H1 (cell line): ENCODE results near the gene POU2F2. TPM values are rescaled to one million over a fixed set of nuclear protein-coding genes. Genes with fewer than 3 reads are reported as not detected.

Source experiments
- CTCF ChIA-PET: fragments of 300-600 bp; sonication (Branson Sonifier 250); formaldehyde crosslinking; loops from one replicate; lab custom pipeline; 2021; ENCODE audit not compliant: partially characterized antibody; lab: Charles Lee
- POLR2A ChIA-PET: fragments of 300-600 bp; sonication (Branson Sonifier 250); formaldehyde crosslinking; loops from one replicate; lab custom pipeline; 2021; ENCODE audit warnings: inconsistent platforms; ENCODE audit not compliant: partially characterized antibody; lab: Charles Lee
- DNase-seq, 2 experiments: peaks; one replicate each; pipeline versions ENCODE4 v3.0.0 to v3.0.0-alpha.2; 2010 to 2022; ENCODE audit warnings: low spot score in 2 of 2, low read depth in 1 of 2, mixed read lengths in 1 of 2
- FAIRE-seq: peaks from 2 replicates; lab custom pipeline; 2011; peaks lifted over from hg19 to GRCh38; lab: Jason Lieb, UNC
- H2AFZ ChIP-seq: 2 replicates; pipeline ENCODE4 v1.8.1; 2012; ENCODE audit warnings: low read length, inconsistent platforms
- H2AK5ac ChIP-seq: 2 replicates; pipeline ENCODE4 v1.6.1; 2013; ENCODE audit warnings: low read depth, low read length
- H2BK120ac ChIP-seq: replicated peaks from 2 replicates; pipeline ENCODE3; 2013; ENCODE audit warnings: low read depth, low read length, inconsistent platforms
- H2BK12ac ChIP-seq: 2 replicates; pipeline ENCODE4 v1.6.1; 2013; ENCODE audit warnings: low read depth, low read length
- H2BK15ac ChIP-seq: 2 replicates; pipeline ENCODE4 v1.6.1; 2013; ENCODE audit warnings: low read length
- H2BK20ac ChIP-seq: 2 replicates; pipeline ENCODE4 v1.6.1; 2013; ENCODE audit warnings: low read length
- H2BK5ac ChIP-seq: 2 replicates; pipeline ENCODE4 v1.6.1; 2013; ENCODE audit warnings: low read depth, low read length
- H3K14ac ChIP-seq: 2 replicates; pipeline ENCODE4 v1.6.1; 2013; ENCODE audit warnings: inconsistent platforms; ENCODE audit not compliant: insufficient read length
- H3K18ac ChIP-seq: 2 replicates; pipeline ENCODE4 v1.6.1; 2013; ENCODE audit warnings: low read length; ENCODE audit errors: extremely low read depth
- H3K23ac ChIP-seq: 2 replicates; pipeline ENCODE4 v1.6.1; 2013; ENCODE audit warnings: inconsistent platforms; ENCODE audit not compliant: insufficient read length
- H3K23me2 ChIP-seq: 2 replicates; pipeline ENCODE4 v1.6.1; 2013; ENCODE audit warnings: low read depth, low read length
- H3K27ac ChIP-seq: 2 replicates; pipeline ENCODE4 v1.6.1; 2011; ENCODE audit warnings: low read depth, low read length, inconsistent platforms
- H3K27me3 ChIP-seq, 4 experiments: replicated peaks in 1 of 4; 1 replicate in 1 of 4; 2 replicates in 3 of 4; pipeline versions ENCODE4 v1.6.1 to v1.8.1; 2011 to 2013; ENCODE audit warnings: low read length in 3 of 4, mild to moderate bottlenecking in 3 of 4, inconsistent platforms in 2 of 4, mixed read lengths in 2 of 4, moderate library complexity in 1 of 4; ENCODE audit not compliant: control insufficient read depth in 3 of 4, insufficient read depth in 3 of 4; ENCODE audit errors: extremely low read depth in 1 of 4
- H3K36me3 ChIP-seq, 4 experiments: 2 replicates each; pipeline versions ENCODE4 v1.6.1 to v1.8.1; 2011 to 2013; ENCODE audit warnings: mild to moderate bottlenecking in 4 of 4, low read length in 3 of 4, moderate library complexity in 2 of 4, control low read depth in 1 of 4, inconsistent platforms in 1 of 4; ENCODE audit not compliant: insufficient read depth in 4 of 4, control insufficient read depth in 2 of 4
- H3K4ac ChIP-seq: replicated peaks from 2 replicates; pipeline ENCODE3; 2013; ENCODE audit warnings: low read length, low read depth, mixed read lengths, inconsistent platforms; ENCODE audit not compliant: insufficient read length
- H3K4me1 ChIP-seq, 4 experiments: replicated peaks in 1 of 4; 1 replicate in 1 of 4; 2 replicates in 3 of 4; pipeline versions ENCODE4 v1.6.1 to v1.8.1; 2011 to 2013; ENCODE audit warnings: low read length in 3 of 4, inconsistent platforms in 2 of 4, mixed read lengths in 1 of 4; ENCODE audit not compliant: insufficient read depth in 4 of 4, control insufficient read depth in 3 of 4
- H3K4me2 ChIP-seq, 2 experiments: 2 replicates each; pipeline versions ENCODE4 v1.6.1 to v1.8.1; 2011 to 2013; ENCODE audit warnings: low read depth in 2 of 2, low read length in 2 of 2, control low read depth in 1 of 2, inconsistent platforms in 1 of 2, mild to moderate bottlenecking in 1 of 2; ENCODE audit not compliant: insufficient read depth in 1 of 2
- H3K4me3 ChIP-seq, 4 experiments: fragments of 200-600, 300-600 bp in 1 of 4; sonication (generic), shearing (Covaris generic), sonication (Bioruptor Twin) in 1 of 4; 2 replicates each; pipeline versions ENCODE4 v1.5.1 to v1.8.1; 2011 to 2016; ENCODE audit warnings: low read length in 4 of 4, low read depth in 3 of 4, control low read depth in 2 of 4, inconsistent platforms in 2 of 4, mild to moderate bottlenecking in 2 of 4, mixed read lengths in 1 of 4, moderate library complexity in 1 of 4; ENCODE audit not compliant: insufficient read depth in 2 of 4; ENCODE audit errors: extremely low read depth in 1 of 4
- H3K56ac ChIP-seq: replicated peaks from 2 replicates; pipeline ENCODE3; 2013; ENCODE audit warnings: low read depth, mild to moderate bottlenecking, mixed read lengths, low read length, inconsistent platforms; ENCODE audit not compliant: insufficient read length
- H3K79me1 ChIP-seq: 2 replicates; pipeline ENCODE4 v1.6.1; 2013; ENCODE audit warnings: low read depth, low read length, control low read depth
- H3K79me2 ChIP-seq, 2 experiments: 2 replicates each; pipeline versions ENCODE4 v1.6.1 to v1.8.1; 2012 to 2013; ENCODE audit warnings: low read length in 2 of 2, mild to moderate bottlenecking in 2 of 2, inconsistent platforms in 1 of 2; ENCODE audit not compliant: insufficient read depth in 2 of 2, control insufficient read depth in 1 of 2
- H3K9ac ChIP-seq, 4 experiments: replicated peaks in 1 of 4; 1 replicate in 1 of 4; 2 replicates in 3 of 4; pipeline versions ENCODE4 v1.6.1 to v1.8.1; 2011 to 2013; ENCODE audit warnings: low read depth in 3 of 4, low read length in 3 of 4, control low read depth in 2 of 4, mild to moderate bottlenecking in 2 of 4, moderate library complexity in 2 of 4, inconsistent platforms in 1 of 4; ENCODE audit errors: extremely low read depth in 1 of 4
- H3K9me3 ChIP-seq, 2 experiments: 2 replicates each; pipeline versions ENCODE4 v1.6.1 to v1.8.1; 2012 to 2013; ENCODE audit warnings: mild to moderate bottlenecking in 2 of 2, moderate library complexity in 2 of 2, control low read depth in 1 of 2, inconsistent platforms in 1 of 2, low read depth in 1 of 2, low read length in 1 of 2, mixed read lengths in 1 of 2; ENCODE audit not compliant: insufficient read depth in 2 of 2
- H4K20me1 ChIP-seq, 2 experiments: replicated peaks in 1 of 2; 2 replicates each; pipeline versions ENCODE3 to v1.8.1; 2011 to 2013; ENCODE audit warnings: inconsistent platforms in 2 of 2, low read length in 2 of 2, mild to moderate bottlenecking in 1 of 2; ENCODE audit not compliant: insufficient read depth in 2 of 2, control insufficient read depth in 1 of 2
- H4K5ac ChIP-seq: 2 replicates; pipeline ENCODE4 v1.6.1; 2013; ENCODE audit warnings: low read length, low read depth, mixed read lengths, inconsistent platforms; ENCODE audit not compliant: insufficient read length
- H4K8ac ChIP-seq: 2 replicates; pipeline ENCODE4 v1.8.0; 2013; ENCODE audit warnings: mild to moderate bottlenecking, moderate library complexity, low read length, inconsistent platforms; ENCODE audit not compliant: insufficient read depth; ENCODE audit errors: extremely low read depth
- H4K91ac ChIP-seq: replicated peaks from 2 replicates; pipeline ENCODE3; 2013; ENCODE audit warnings: low read length, mixed read lengths, inconsistent platforms; ENCODE audit not compliant: insufficient read length
- CBX8 ChIP-seq: fragments of 300-800, 300-1000 bp; sonication (generic); IDR thresholded peaks from 2 replicates; pipeline ENCODE4 v1.7.1; 2016; ENCODE audit warnings: low read depth, low read length, borderline replicate concordance
- CREB1 ChIP-seq: IDR thresholded peaks from 2 replicates; pipeline ENCODE4 v1.6.1; 2012; ENCODE audit warnings: inconsistent platforms
- E2F6 ChIP-seq: IDR thresholded peaks from 2 replicates; pipeline ENCODE4 v1.6.1; 2012; ENCODE audit warnings: inconsistent platforms
- KDM4A ChIP-seq: IDR thresholded peaks from one replicate; pipeline ENCODE4 v1.7.1; 2012; ENCODE audit warnings: low read depth, mild to moderate bottlenecking, moderate library complexity, low read length, inconsistent platforms; ENCODE audit not compliant: severe bottlenecking
- RXRA ChIP-seq: IDR thresholded peaks from 2 replicates; pipeline ENCODE4 v1.6.1; 2011; ENCODE audit warnings: low read depth, mild to moderate bottlenecking, low read length, moderate library complexity; ENCODE audit not compliant: insufficient read depth
- SP4 ChIP-seq: IDR thresholded peaks from 2 replicates; pipeline ENCODE4 v1.6.1; 2012; ENCODE audit warnings: low read length, inconsistent platforms
- TAF1 ChIP-seq: IDR thresholded peaks from 2 replicates; pipeline ENCODE4 v1.6.1; 2011; ENCODE audit warnings: mild to moderate bottlenecking, low read depth, low read length
- TCF12 ChIP-seq: IDR thresholded peaks from 2 replicates; pipeline ENCODE4 v1.6.1; 2011; ENCODE audit warnings: low read depth, mild to moderate bottlenecking, low read length
- TEAD4 ChIP-seq: IDR thresholded peaks from 2 replicates; pipeline ENCODE4 v1.6.1; 2012; ENCODE audit warnings: low read depth, low read length, inconsistent platforms, mixed read lengths
- WGBS, 2 experiments: shearing (Covaris generic) in 1 of 2; methylation state at CpG; one replicate each; pipeline versions ENCODE4 v1.1.6 to v1.1.7; 2013 to 2015; ENCODE audit warnings: low lambda C conversion rate in 2 of 2, mixed read lengths in 2 of 2, inconsistent platforms in 1 of 2, low coverage in 1 of 2, missing lambda C conversion rate in 1 of 2; ENCODE audit not compliant: insufficient replicate concordance in 2 of 2, insufficient coverage in 1 of 2, insufficient read length in 1 of 2; ENCODE audit errors: extremely low coverage in 1 of 2, missing lambda C conversion rate in 1 of 2; 5-methylcytosine and 5-hydroxymethylcytosine counted together
- polyA plus RNA-seq, 7 experiments: library from polyadenylated mRNA; depleted of rRNA in 3 of 7; stranded (reverse) in 5 of 7; unstranded in 2 of 7; fragments of >200 nt in 5 of 7; fragments of 200-250 nt in 2 of 7; gene quantifications; 1 replicate in 5 of 7; 2 replicates in 1 of 7; 4 replicates in 1 of 7; pipeline versions ENCODE4 v1.2.1 to v1.2.3, GENCODE V29; 2011 to 2013; ENCODE audit warnings: missing spikeins in 2 of 7, mixed read lengths in 2 of 7
- total RNA-seq: library from RNA; stranded (reverse); fragmentation: NEBNext Ultra II Directional; extraction: Animal tissue kit (Norgen Biotek cat#: 25700); gene quantifications from 2 replicates; pipeline ENCODE4 v1.2.1, GENCODE V29; 2021

POU2F2 gene
- total and polyA plus RNA-seq, 2 of the 8 experiments (the other 6 are each of a cell fraction or from before 2014, with no cell fraction given) = 5.0 to 6.1 TPM

DNA sequence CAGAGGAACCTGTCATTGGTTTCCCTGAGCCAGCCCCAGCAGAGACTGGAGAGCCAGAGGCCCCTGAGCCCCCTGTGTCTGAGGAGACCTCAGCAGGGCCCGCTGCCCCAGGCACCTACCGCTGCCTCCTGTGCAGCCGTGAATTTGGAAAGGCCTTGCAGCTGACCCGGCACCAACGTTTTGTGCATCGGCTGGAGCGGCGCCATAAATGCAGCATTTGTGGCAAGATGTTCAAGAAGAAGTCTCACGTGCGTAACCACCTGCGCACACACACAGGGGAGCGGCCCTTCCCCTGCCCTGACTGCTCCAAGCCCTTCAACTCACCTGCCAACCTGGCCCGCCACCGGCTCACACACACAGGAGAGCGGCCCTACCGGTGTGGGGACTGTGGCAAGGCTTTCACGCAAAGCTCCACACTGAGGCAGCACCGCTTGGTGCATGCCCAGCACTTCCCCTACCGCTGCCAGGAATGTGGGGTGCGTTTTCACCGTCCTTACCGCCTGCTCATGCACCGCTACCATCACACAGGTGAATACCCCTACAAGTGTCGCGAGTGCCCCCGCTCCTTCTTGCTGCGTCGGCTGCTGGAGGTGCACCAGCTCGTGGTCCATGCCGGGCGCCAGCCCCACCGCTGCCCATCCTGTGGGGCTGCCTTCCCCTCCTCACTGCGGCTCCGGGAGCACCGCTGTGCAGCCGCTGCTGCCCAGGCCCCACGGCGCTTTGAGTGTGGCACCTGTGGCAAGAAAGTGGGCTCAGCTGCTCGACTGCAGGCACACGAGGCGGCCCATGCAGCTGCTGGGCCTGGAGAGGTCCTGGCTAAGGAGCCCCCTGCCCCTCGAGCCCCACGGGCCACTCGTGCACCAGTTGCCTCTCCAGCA, 52.1 kb downstream of the POU2F2 start:
- Histone ChIP-seq H4K20me1 (peaks cover 28 to 49% of the 10 kb centered on the region in 2 experiments), H2AFZ (no peak overlapping the region), H2BK15ac (no peak overlapping the region), H4K5ac (no peak overlapping the region), H3K14ac (no peak overlapping the region), H3K79me2 (peaks cover 22 to 41% of the 10 kb centered on the region in 2 experiments), H3K18ac (no peak overlapping the region), H3K27me3 (no peaks in the 10 kb centered on the region), H3K79me1 (peaks cover 15% of the 10 kb centered on the region), H2BK12ac (no peak overlapping the region), H4K8ac (no peak overlapping the region; the same call in 1 of the 2 replicates), H3K23ac (no peak overlapping the region), H2BK5ac (no peak overlapping the region), H3K4ac (no peak overlapping the region), H3K36me3 (peaks cover 17 to 38% (median 35%) of the 10 kb centered on the region in 4 experiments; a peak in 7 of 8 replicates), H4K91ac (no peak overlapping the region), H3K9me3 (no peaks in the 10 kb centered on the region), H3K56ac (no peak overlapping the region), H2BK20ac (no peak overlapping the region), H3K4me2 (no peak overlapping the region), H3K4me1 (peaks cover 0 to 2% (median 1%) of the 10 kb centered on the region in 4 experiments; a peak in 5 of 7 replicates), H2BK120ac (no peak overlapping the region), H3K4me3 (no peak overlapping the region), H3K9ac (no peak overlapping the region), H2AK5ac (no peak overlapping the region), H3K23me2 (peaks cover 18% of the 10 kb centered on the region), H3K27ac (no peak overlapping the region)
- POLR2A ChIA-PET = interaction anchor here (1.4 to 4.1 kb wide), 7 partner anchors 10 to 207 kb away, joined by 3 to 13 read pairs (median 6); partner anchors contain the start of gene GRIK5
- DNase-seq (no peak), FAIRE-seq (no peak)
- CTCF ChIA-PET = interaction anchor here (1.1 to 2.8 kb wide), 4 partner anchors 14 to 104 kb away, joined by 3 to 12 read pairs (median 5); no protein-coding TSS in a partner anchor
- WGBS, 2 experiments = 93% methylated on average over 42 of the region's 44 CpGs; no CpG with 5 or more reads in 1 of the 2 experiments
- TF ChIP-seq RXRA (no peak), SP4 (no peak), KDM4A (no peak), TEAD4 (no peak), TAF1 (no peak), CREB1 (no peak), E2F6 (no peak), CBX8 (no peak), TCF12 (no peak)
